ENCODE measurements around the gene ESR1. TPM values are rescaled to one million over a fixed set of nuclear protein-coding genes. Genes with fewer than 3 reads are reported as not detected.

Gene ESR1
- total RNA-seq, 1 donor from 2014 or later: 0.05 TPM

DNA sequence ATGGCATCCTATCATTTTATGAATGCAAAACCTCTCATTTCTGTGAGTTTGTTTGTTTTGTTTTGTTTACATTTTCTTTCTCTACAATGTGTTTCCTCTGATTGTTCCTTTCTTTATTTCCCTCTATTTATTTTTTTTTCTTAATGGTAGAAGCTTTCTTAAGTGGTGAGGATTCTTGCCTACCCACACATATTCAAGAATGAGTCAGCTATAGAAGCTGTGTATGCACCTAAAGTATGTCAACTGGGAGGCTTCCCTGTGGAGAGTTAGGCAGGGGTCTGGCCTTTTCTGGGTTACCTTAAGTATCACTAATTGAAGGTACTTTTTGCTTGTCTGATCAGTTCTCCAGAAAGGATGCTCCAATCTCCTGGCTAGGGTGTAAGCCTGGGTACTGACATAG is 354.0 kb downstream of the ESR1 start:
- H2AFZ ChIP-seq (ENCODE audit: low read depth, low read length): no peak overlapping the region
- Mint-ChIP-seq H3K27me3 (ENCODE audit: low read depth, unreplicated experiment) (no peaks in the 10 kb centered on the region), H3K4me1 (ENCODE audit: low read depth, unreplicated experiment) (peaks cover 10% of the 10 kb centered on the region), H3K27ac (ENCODE audit: unreplicated experiment) (peak overlapping the region; percentile 16), H3K36me3 (ENCODE audit: low read depth, unreplicated experiment) (peaks cover 10% of the 10 kb centered on the region), H3K9me3 (ENCODE audit: unreplicated experiment) (peaks cover 5% of the 10 kb centered on the region), H3K4me3 (ENCODE audit: unreplicated experiment) (no peak overlapping the region)
- H4K20me1 ChIP-seq (ENCODE audit: insufficient read depth, low read length): peaks cover 3% of the 10 kb centered on the region
- FAIRE-seq (no peak), DNase-seq (ENCODE audit: low read depth) (peak; percentile 77)
- H3K79me2 ChIP-seq (ENCODE audit: insufficient read depth, low read length): no peaks in the 10 kb centered on the region
- TF ChIP-seq, protein P1, sequence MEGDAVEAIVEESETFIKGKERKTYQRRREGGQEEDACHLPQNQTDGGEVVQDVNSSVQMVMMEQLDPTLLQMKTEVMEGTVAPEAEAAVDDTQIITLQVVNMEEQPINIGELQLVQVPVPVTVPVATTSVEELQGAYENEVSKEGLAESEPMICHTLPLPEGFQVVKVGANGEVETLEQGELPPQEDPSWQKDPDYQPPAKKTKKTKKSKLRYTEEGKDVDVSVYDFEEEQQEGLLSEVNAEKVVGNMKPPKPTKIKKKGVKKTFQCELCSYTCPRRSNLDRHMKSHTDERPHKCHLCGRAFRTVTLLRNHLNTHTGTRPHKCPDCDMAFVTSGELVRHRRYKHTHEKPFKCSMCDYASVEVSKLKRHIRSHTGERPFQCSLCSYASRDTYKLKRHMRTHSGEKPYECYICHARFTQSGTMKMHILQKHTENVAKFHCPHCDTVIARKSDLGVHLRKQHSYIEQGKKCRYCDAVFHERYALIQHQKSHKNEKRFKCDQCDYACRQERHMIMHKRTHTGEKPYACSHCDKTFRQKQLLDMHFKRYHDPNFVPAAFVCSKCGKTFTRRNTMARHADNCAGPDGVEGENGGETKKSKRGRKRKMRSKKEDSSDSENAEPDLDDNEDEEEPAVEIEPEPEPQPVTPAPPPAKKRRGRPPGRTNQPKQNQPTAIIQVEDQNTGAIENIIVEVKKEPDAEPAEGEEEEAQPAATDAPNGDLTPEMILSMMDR (IDR thresholded peaks at IDR 0.05; ENCODE audit: insufficient read depth, low read depth, low read length): no peak
- TF ChIP-seq EZH2 (IDR thresholded peaks at IDR 0.05; ENCODE audit: insufficient read depth, low read length): no peak
- H3K27ac ChIP-seq (ENCODE audit: low read depth, low read length): no peak overlapping the region
- H3K36me3 ChIP-seq (ENCODE audit: insufficient read depth, low read length): peaks cover 2% of the 10 kb centered on the region
- no peaks in the 10 kb centered on the region for H3K27me3 ChIP-seq (ENCODE audit: insufficient read depth, low read length)
- H3K9ac ChIP-seq (ENCODE audit: low read length): no peak overlapping the region
- H3K9me3 ChIP-seq (ENCODE audit: insufficient read depth, low read depth, low read length): no peaks in the 10 kb centered on the region
- H3K4me2 ChIP-seq (ENCODE audit: low read length): peak overlapping the region; percentile 17
- H3K4me3 ChIP-seq (ENCODE audit: insufficient read depth, low read depth, low read length): no peak overlapping the region
- H3K4me1 ChIP-seq (ENCODE audit: insufficient read depth, low read length): peaks cover 4% of the 10 kb centered on the region

DNA sequence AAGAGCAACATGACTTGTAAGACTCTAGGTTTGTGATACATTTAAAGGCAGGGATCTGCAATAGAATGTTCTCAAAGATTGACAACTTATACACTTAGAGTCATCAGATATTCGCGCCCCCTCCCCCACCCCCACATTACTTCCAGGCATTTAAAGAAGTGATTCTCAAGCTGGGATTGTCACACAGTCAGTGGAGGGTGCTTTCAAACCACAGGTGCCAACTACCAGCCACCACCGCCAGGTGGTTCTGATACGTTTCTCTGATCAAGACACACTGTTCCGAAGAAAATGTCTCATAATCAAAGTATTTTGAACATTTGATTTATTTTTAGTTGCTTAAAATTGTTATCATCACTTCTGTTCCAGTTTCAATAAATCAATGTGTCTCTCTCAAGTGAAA is 357.5 kb downstream of the ESR1 start:
- H3K4me2 ChIP-seq (ENCODE audit: low read length): no peak overlapping the region
- H3K27ac Mint-ChIP-seq (ENCODE audit: unreplicated experiment): no peak overlapping the region
- no peak overlapping the region for H2AFZ ChIP-seq (ENCODE audit: low read depth, low read length)
- TF ChIP-seq, protein P1 (IDR thresholded peaks at IDR 0.05; ENCODE audit: insufficient read depth, low read depth, low read length): no peak
- no peak for TF ChIP-seq EZH2 (IDR thresholded peaks at IDR 0.05; ENCODE audit: insufficient read depth, low read length)
- no peak for DNase-seq (ENCODE audit: low read depth)
- H3K27me3 ChIP-seq (ENCODE audit: insufficient read depth, low read length): no peaks in the 10 kb centered on the region
- no peak for FAIRE-seq
- peaks cover 10% of the 10 kb centered on the region for H3K4me1 Mint-ChIP-seq (ENCODE audit: low read depth, unreplicated experiment)
- no peaks in the 10 kb centered on the region for H3K79me2 ChIP-seq (ENCODE audit: insufficient read depth, low read length)
- H3K9me3 Mint-ChIP-seq (ENCODE audit: unreplicated experiment): peaks cover 5% of the 10 kb centered on the region
- no peaks in the 10 kb centered on the region for H3K27me3 Mint-ChIP-seq (ENCODE audit: low read depth, unreplicated experiment)
- peaks cover 2% of the 10 kb centered on the region for H3K36me3 ChIP-seq (ENCODE audit: insufficient read depth, low read length)
- H3K36me3 Mint-ChIP-seq (ENCODE audit: low read depth, unreplicated experiment): peaks cover 10% of the 10 kb centered on the region
- H3K9ac ChIP-seq (ENCODE audit: low read length): no peak overlapping the region
- no peaks in the 10 kb centered on the region for H3K9me3 ChIP-seq (ENCODE audit: insufficient read depth, low read depth, low read length)
- H3K4me3 Mint-ChIP-seq (ENCODE audit: unreplicated experiment): no peak overlapping the region
- H3K27ac ChIP-seq (ENCODE audit: low read depth, low read length): no peak overlapping the region
- peaks cover 4% of the 10 kb centered on the region for H3K4me1 ChIP-seq (ENCODE audit: insufficient read depth, low read length)
- H3K4me3 ChIP-seq (ENCODE audit: insufficient read depth, low read depth, low read length): no peak overlapping the region
- H4K20me1 ChIP-seq (ENCODE audit: insufficient read depth, low read length): peaks cover 3% of the 10 kb centered on the region

DNA sequence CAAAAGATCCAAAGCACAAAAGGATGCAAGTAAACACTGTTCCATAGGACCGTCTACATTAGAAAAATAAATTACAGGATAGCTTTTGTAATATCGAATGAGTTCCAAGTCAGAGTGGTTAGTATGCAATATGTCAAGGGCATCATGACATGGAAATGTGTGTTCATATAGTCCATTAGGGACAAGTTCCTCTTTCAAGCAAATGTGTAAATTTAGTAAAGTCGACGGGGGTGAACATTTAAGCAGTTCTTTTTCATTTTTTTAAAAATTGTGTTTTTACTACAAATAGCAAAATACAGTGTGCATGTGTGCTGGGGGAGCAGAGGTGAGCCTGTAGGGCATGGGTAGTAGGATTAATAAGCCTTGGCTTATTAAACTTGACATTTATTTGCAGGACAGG is 359.0 kb downstream of the ESR1 start:
- H3K27me3 Mint-ChIP-seq (ENCODE audit: low read depth, unreplicated experiment): no peaks in the 10 kb centered on the region
- no peaks in the 10 kb centered on the region for H3K79me2 ChIP-seq (ENCODE audit: insufficient read depth, low read length)
- H3K36me3 Mint-ChIP-seq (ENCODE audit: low read depth, unreplicated experiment): peaks cover 10% of the 10 kb centered on the region
- no peaks in the 10 kb centered on the region for H3K9me3 ChIP-seq (ENCODE audit: insufficient read depth, low read depth, low read length)
- DNase-seq (ENCODE audit: low read depth) (no peak), FAIRE-seq (no peak)
- peaks cover 6% of the 10 kb centered on the region for H3K36me3 ChIP-seq (ENCODE audit: insufficient read depth, low read length)
- TF ChIP-seq EZH2 (IDR thresholded peaks at IDR 0.05; ENCODE audit: insufficient read depth, low read length): no peak
- TF ChIP-seq, protein P1 (IDR thresholded peaks at IDR 0.05; ENCODE audit: insufficient read depth, low read depth, low read length): no peak
- H3K4me3 Mint-ChIP-seq (ENCODE audit: unreplicated experiment): no peak overlapping the region
- no peak overlapping the region for H3K27ac ChIP-seq (ENCODE audit: low read depth, low read length)
- no peak overlapping the region for H3K9ac ChIP-seq (ENCODE audit: low read length)
- no peak overlapping the region for H2AFZ ChIP-seq (ENCODE audit: low read depth, low read length)
- H3K4me1 ChIP-seq (ENCODE audit: insufficient read depth, low read length): peaks cover 11% of the 10 kb centered on the region
- no peak overlapping the region for H3K4me3 ChIP-seq (ENCODE audit: insufficient read depth, low read depth, low read length)
- H3K9me3 Mint-ChIP-seq (ENCODE audit: unreplicated experiment): peaks cover 5% of the 10 kb centered on the region
- H4K20me1 ChIP-seq (ENCODE audit: insufficient read depth, low read length): no peaks in the 10 kb centered on the region
- H3K27me3 ChIP-seq (ENCODE audit: insufficient read depth, low read length): no peaks in the 10 kb centered on the region
- no peak overlapping the region for H3K4me2 ChIP-seq (ENCODE audit: low read length)
- no peak overlapping the region for H3K27ac Mint-ChIP-seq (ENCODE audit: unreplicated experiment)
- peaks cover 14% of the 10 kb centered on the region for H3K4me1 Mint-ChIP-seq (ENCODE audit: low read depth, unreplicated experiment)
